IMR-90 (cell line): Measurements from ENCODE around the gene GRAMD2A. TPM values are rescaled to one million over a fixed set of nuclear protein-coding genes. Genes with fewer than 3 reads are reported as not detected.

Experiments
- ATAC-seq: fragments of 200-7000 bp; cut with Tn5 transposase; 2 replicates; pipeline ENCODE4 v1.9.1; 2020; ENCODE audit warnings: low read depth, mild to moderate bottlenecking, moderate library complexity
- BruUV-seq: library from RNA; stranded (reverse); fragments of 400-500 nt; replicated peaks from 2 replicates; lab custom pipeline; 2021; lab: Mats Ljungman, UMichigan
- CTCF ChIA-PET: fragments of 300-600 bp; formaldehyde crosslinking; extraction: SDS; loops from one replicate; lab custom pipeline; 2021; ENCODE audit warnings: antibody characterized with exemption; lab: Yijun Ruan, JAX
- POLR2A ChIA-PET: fragments of 300-600 bp; sonication (Branson Sonifier 250); formaldehyde crosslinking; loops from one replicate; lab custom pipeline; 2022; ENCODE audit warnings: antibody characterized with exemption; ENCODE audit not compliant: unreplicated experiment; lab: Charles Lee
- DNase-seq: peaks from one replicate; pipeline ENCODE4 v3.0.0; 2013
- H2AFZ ChIP-seq: replicated peaks from 2 replicates; pipeline ENCODE3; 2013; ENCODE audit warnings: low read length, mild to moderate bottlenecking; ENCODE audit not compliant: poor library complexity
- H2AK5ac ChIP-seq: 2 replicates; pipeline ENCODE4 v1.6.1; 2013; ENCODE audit warnings: low read depth, low read length, inconsistent platforms
- H2AK9ac ChIP-seq: replicated peaks from 2 replicates; pipeline ENCODE3; 2013; ENCODE audit warnings: mild to moderate bottlenecking, low read depth, low read length, moderate library complexity; ENCODE audit not compliant: poor library complexity
- H2BK120ac ChIP-seq: 2 replicates; pipeline ENCODE4 v1.6.1; 2013; ENCODE audit warnings: low read depth, low read length, inconsistent platforms
- H2BK15ac ChIP-seq: 3 replicates; pipeline ENCODE4 v1.6.1; 2013; ENCODE audit warnings: low read depth, low read length, inconsistent platforms
- H2BK20ac ChIP-seq: 2 replicates; pipeline ENCODE4 v1.6.1; 2013; ENCODE audit warnings: low read depth, mild to moderate bottlenecking, inconsistent platforms, low read length, moderate library complexity
- H2BK5ac ChIP-seq: 2 replicates; pipeline ENCODE4 v1.6.1; 2013; ENCODE audit warnings: mild to moderate bottlenecking, low read depth, low read length, inconsistent platforms; ENCODE audit not compliant: poor library complexity, severe bottlenecking
- H3K14ac ChIP-seq: replicated peaks from 2 replicates; pipeline ENCODE4 v1.6.1; 2013; ENCODE audit warnings: low read depth, low read length, inconsistent platforms
- H3K18ac ChIP-seq: 2 replicates; pipeline ENCODE4 v1.6.1; 2013; ENCODE audit warnings: low read depth, low read length, control low read depth
- H3K23ac ChIP-seq: 2 replicates; pipeline ENCODE4 v1.6.1; 2013; ENCODE audit warnings: low read depth, low read length, inconsistent platforms
- H3K27ac ChIP-seq: 2 replicates; pipeline ENCODE4 v1.5.1; 2013; ENCODE audit warnings: mild to moderate bottlenecking, control low read depth, low read length; ENCODE audit not compliant: insufficient read depth
- H3K27me3 ChIP-seq: 2 replicates; pipeline ENCODE4 v1.6.1; 2013; ENCODE audit warnings: low read length; ENCODE audit not compliant: control insufficient read depth, insufficient read depth
- H3K36me3 ChIP-seq: 2 replicates; pipeline ENCODE4 v1.6.1; 2013; ENCODE audit warnings: low read length, mixed read lengths; ENCODE audit not compliant: control insufficient read depth, insufficient read depth
- H3K4ac ChIP-seq: 2 replicates; pipeline ENCODE4 v1.6.1; 2013; ENCODE audit warnings: low read depth, low read length, inconsistent platforms
- H3K4me1 ChIP-seq: 2 replicates; pipeline ENCODE4 v1.6.1; 2013; ENCODE audit warnings: low read length, mixed read lengths; ENCODE audit not compliant: control insufficient read depth, insufficient read depth
- H3K4me2 ChIP-seq: 2 replicates; pipeline ENCODE4 v1.6.1; 2013; ENCODE audit warnings: low read depth, mild to moderate bottlenecking, control low read depth, low read length, moderate library complexity
- H3K4me3 ChIP-seq: 2 replicates; pipeline ENCODE4 v1.5.1; 2013; ENCODE audit warnings: low read depth, mild to moderate bottlenecking, control low read depth, low read length, moderate library complexity; ENCODE audit not compliant: insufficient read depth
- H3K56ac ChIP-seq: 2 replicates; pipeline ENCODE4 v1.6.1; 2013; ENCODE audit warnings: low read length, inconsistent platforms; ENCODE audit not compliant: insufficient read depth; ENCODE audit errors: extremely low read depth
- H3K79me1 ChIP-seq, 2 experiments: 2 replicates each; pipeline ENCODE4 v1.6.1; 2013; ENCODE audit warnings: low read length in 2 of 2, inconsistent platforms in 1 of 2, low read depth in 1 of 2
- H3K9ac ChIP-seq: 2 replicates; pipeline ENCODE4 v1.6.1; 2013; ENCODE audit warnings: low read depth, low read length, control low read depth
- H3K9me1 ChIP-seq: 2 replicates; pipeline ENCODE4 v1.6.1; 2013; ENCODE audit warnings: low read length, inconsistent platforms; ENCODE audit not compliant: insufficient read depth
- H3K9me3 ChIP-seq: 2 replicates; pipeline ENCODE4 v1.6.1; 2013; ENCODE audit warnings: low read length; ENCODE audit not compliant: control insufficient read depth, insufficient read depth
- H4K20me1 ChIP-seq: 2 replicates; pipeline ENCODE4 v1.6.1; 2013; ENCODE audit warnings: low read length, inconsistent platforms; ENCODE audit not compliant: insufficient read depth
- H4K5ac ChIP-seq: 2 replicates; pipeline ENCODE4 v1.6.1; 2013; ENCODE audit warnings: mild to moderate bottlenecking, low read depth, low read length, control low read depth
- H4K8ac ChIP-seq, 2 experiments: 2 replicates each; pipeline ENCODE4 v1.6.1; 2013; ENCODE audit warnings: low read depth in 2 of 2, low read length in 2 of 2, control low read depth in 1 of 2, inconsistent platforms in 1 of 2
- H4K91ac ChIP-seq: 2 replicates; pipeline ENCODE4 v1.6.1; 2013; ENCODE audit warnings: low read depth, low read length, inconsistent platforms; ENCODE audit not compliant: insufficient read depth
- BHLHE40 ChIP-seq: fragments of 150-350 bp; IDR thresholded peaks from 2 replicates; pipeline ENCODE4 v1.6.1; 2016; ENCODE audit warnings: mild to moderate bottlenecking, low read depth, low read length
- MAZ ChIP-seq: IDR thresholded peaks from 2 replicates; pipeline ENCODE4 v1.6.1; 2012; ENCODE audit warnings: low read depth, mild to moderate bottlenecking, low read length, improper control_type of control experiment, moderate library complexity, borderline replicate concordance
- MXI1 ChIP-seq: IDR thresholded peaks from 2 replicates; pipeline ENCODE4 v1.6.1; 2012; ENCODE audit warnings: low read depth, mild to moderate bottlenecking, low read length, moderate library complexity, borderline replicate concordance
- NFE2L2 ChIP-seq: fragments of 150-350 bp; IDR thresholded peaks from 2 replicates; pipeline ENCODE4 v1.6.1; 2016; ENCODE audit warnings: low read depth, mild to moderate bottlenecking, low read length
- RAD21 ChIP-seq: IDR thresholded peaks from 2 replicates; pipeline ENCODE4 v1.6.1; 2012; ENCODE audit warnings: low read length, improper control_type of control experiment
- RCOR1 ChIP-seq: IDR thresholded peaks from 2 replicates; pipeline ENCODE4 v1.6.1; 2012; ENCODE audit warnings: mild to moderate bottlenecking, low read length, improper control_type of control experiment; ENCODE audit not compliant: insufficient replicate concordance
- RFX5 ChIP-seq: IDR thresholded peaks from 2 replicates; pipeline ENCODE4 v1.8.0; 2012; ENCODE audit warnings: low read depth, mild to moderate bottlenecking, low read length, moderate library complexity
- SMC3 ChIP-seq: fragments of 150-350 bp; IDR thresholded peaks from 2 replicates; pipeline ENCODE4 v1.6.1; 2016; ENCODE audit warnings: low read depth, mild to moderate bottlenecking, antibody characterized with exemption, low read length, moderate library complexity
- WGBS, 2 experiments: methylation state at CpG; one replicate each; pipeline versions ENCODE4 v1.1.5 to v1.1.7; 2013; ENCODE audit warnings: missing lambda C conversion rate in 2 of 2; ENCODE audit not compliant: insufficient read length in 1 of 2; ENCODE audit errors: extremely low coverage in 2 of 2; 5-methylcytosine and 5-hydroxymethylcytosine counted together
- dilution Hi-C: fragments of 300-500 bp; cut with HindIII; formaldehyde crosslinking; loops from one replicate; pipeline ENCODE4 v1.14.3; 2018; ENCODE audit warnings: low sequenced_read_pairs; ENCODE audit not compliant: unreplicated experiment
- in situ Hi-C: fragments of 300-500 bp; cut with MboI; formaldehyde crosslinking; loops from 3 replicates; pipeline ENCODE4 v1.14.3; 2019; ENCODE audit warnings: low sequenced_read_pairs, inconsistent platforms, mixed read lengths
- intact Hi-C: fragments of 100-400 bp; cut with micrococcal nuclease; formaldehyde crosslinking; loops from 2 replicates; pipeline ENCODE4 v1.10.0; 2022
- polyA plus RNA-seq, 3 experiments: library from polyadenylated mRNA; depleted of rRNA; stranded (reverse); fragments of >200 nt; gene quantifications; 2 replicates each; pipeline ENCODE4 v1.2.3, GENCODE V29; 2012; ENCODE audit warnings: low replicate concordance in 1 of 3
- total RNA-seq: library from RNA; depleted of rRNA; stranded (reverse); fragments of >200 nt; gene quantifications from 2 replicates; pipeline ENCODE4 v1.2.3, GENCODE V29; 2012

Gene GRAMD2A
- total and polyA plus RNA-seq, 2 of the 4 experiments (the other 2 are of a cell fraction) = 0.14 to 0.18 TPM

DNA sequence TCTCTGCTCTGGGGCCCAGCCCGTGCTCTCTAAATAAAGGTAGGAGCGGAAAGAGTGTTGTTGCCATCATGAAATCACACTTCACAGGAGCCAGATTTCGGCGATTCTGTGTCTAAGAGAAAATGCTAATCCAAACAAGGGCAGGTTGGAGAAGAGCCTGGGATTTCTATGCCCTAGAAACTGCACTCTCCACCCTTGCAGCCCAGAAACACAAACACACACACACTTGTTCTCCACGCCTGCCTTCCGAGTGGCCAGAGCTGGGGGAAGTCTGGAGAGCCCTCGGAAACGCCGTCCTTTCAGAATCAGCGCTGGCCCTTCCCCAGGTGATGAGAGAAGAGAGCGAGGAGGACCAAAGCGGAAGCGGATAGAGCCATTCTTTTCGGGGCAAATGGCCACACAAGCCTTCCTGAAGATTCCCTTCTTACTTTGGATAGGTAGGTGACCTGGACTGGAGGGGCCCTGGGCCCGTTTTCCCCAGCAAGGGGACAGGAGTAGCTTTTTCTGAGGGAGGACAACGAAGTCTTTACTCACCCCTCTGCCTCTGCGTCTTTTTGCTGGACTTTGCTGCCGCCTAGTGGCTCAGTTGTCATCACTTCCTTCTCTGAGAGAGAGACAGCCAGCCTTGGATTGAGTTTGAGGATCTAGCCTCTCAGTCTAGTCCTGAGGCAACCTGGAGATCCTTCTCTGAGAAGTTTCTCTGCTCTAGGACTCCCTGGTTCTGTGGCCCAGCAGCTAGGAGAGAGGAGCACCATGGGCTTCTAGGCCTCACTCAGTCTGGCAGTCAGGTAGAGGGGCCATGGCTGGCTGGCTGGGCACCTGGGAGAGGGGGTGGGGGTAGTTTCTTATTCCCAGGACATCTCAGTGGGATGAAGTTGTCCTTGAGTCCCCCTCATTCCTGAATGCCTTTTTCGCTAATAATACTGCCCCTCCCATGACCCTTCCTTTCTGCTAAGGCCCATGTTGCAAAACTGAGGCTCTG is 41.7 kb downstream of the GRAMD2A start (continued):
- no peak for TF ChIP-seq NFE2L2

DNA sequence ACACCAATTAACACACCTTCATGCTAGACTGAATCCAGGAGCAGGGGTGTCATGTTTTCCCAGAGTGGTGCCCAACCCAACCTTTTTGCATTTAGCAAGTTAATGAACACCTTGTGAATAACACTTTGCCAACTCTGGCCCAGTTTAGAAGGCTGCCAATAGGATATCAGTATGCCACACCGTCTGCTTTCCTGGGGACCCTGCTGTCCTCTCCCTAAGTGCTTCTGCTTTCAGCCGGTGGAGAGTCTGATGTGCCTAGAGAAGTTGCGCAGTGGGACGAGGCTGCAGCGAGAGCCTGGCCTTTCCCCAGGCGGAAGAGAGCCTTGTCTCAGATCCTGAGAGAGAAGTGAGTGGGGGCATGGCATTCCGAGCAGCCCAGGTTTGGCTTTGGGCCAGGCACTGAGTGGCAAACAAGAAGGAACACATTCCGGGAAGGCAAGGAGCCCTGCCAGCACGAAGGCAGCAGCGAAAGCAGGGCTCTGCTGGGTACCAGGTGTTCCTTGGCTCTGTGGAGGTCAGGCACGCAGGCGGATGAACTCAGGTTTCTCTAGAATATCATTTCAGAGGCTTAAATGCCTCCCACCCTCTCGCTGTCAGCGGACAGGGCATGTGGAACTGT is 42.5 kb downstream of the GRAMD2A start:
- Histone ChIP-seq H3K27me3 (no peaks in the 10 kb centered on the region), H3K4ac (no peak overlapping the region), H3K14ac (no peak overlapping the region; the same call in 1 of the 2 replicates), H4K5ac (no peak overlapping the region), H2AK5ac (0 out of 2 replicates have a peak overlapping the region, but pooled peaks have one; percentile 7), H3K27ac (no peak overlapping the region), H3K23ac (peak overlapping the region; percentile 53; the same call in 1 of the 2 replicates), H3K36me3 (no peaks in the 10 kb centered on the region), H3K79me1 (no peaks in the 10 kb centered on the region), H4K91ac (no peak overlapping the region), H2AFZ (peak overlapping the region; percentile 97), H4K8ac (no peak overlapping the region), H2AK9ac (peak overlapping the region; percentile 55), H3K4me3 (no peak overlapping the region), H3K56ac (no peak overlapping the region), H3K18ac (no peak overlapping the region), H3K4me2 (peak overlapping the region; percentile 86), H4K20me1 (no peaks in the 10 kb centered on the region), H2BK120ac (no peak overlapping the region), H3K9me3 (no peaks in the 10 kb centered on the region), H2BK20ac (no peak overlapping the region), H3K9me1 (no peaks in the 10 kb centered on the region), H2BK15ac (no peak overlapping the region), H2BK5ac (no peak overlapping the region), H3K4me1 (peaks cover 8% of the 10 kb centered on the region; the same call in 1 of the 2 replicates), H3K9ac (no peak overlapping the region)
- intact Hi-C loops = loop anchor here (5.0 to 10.0 kb wide), 2 partner anchors 310 to 498 kb away; no protein-coding TSS in a partner anchor
- ChIA-PET POLR2A (no interaction called here), CTCF (interaction anchor here (0.8 kb wide), 2 partner anchors 8 to 402 kb away, joined by 3 to 4 read pairs; no protein-coding TSS in a partner anchor)
- TF ChIP-seq SMC3 (no peak), RCOR1 (no peak), RFX5 (no peak), MAZ (no peak), MXI1 (no peak), BHLHE40 (no peak), RAD21 (no peak)
- in situ Hi-C loops = loop anchor here (5.0 to 10.0 kb wide), 2 partner anchors 408 to 700 kb away; no protein-coding TSS in a partner anchor
- dilution Hi-C loops = no loop called here
- DNase-seq = peak; percentile 6
- ATAC-seq = peak; percentile 6
- BruUV-seq = no TSS peak
- WGBS, 2 experiments = 60% methylated on average over 3 of the region's 14 CpGs; no CpG with 5 or more reads in 1 of the 2 experiments
